GM12875 (cell line): Measurements from ENCODE around the gene TOR1A.

Experiments used
- H3K4me3 ChIP-seq: one replicate; pipeline ENCODE4 v1.5.1; 2011; ENCODE audit warnings: low read depth, low read length, control low read depth
- TF ChIP-seq, protein P1 (sequence below): IDR thresholded peaks from 2 replicates; pipeline ENCODE4 v1.5.1; 2011; ENCODE audit warnings: low read depth, mild to moderate bottlenecking, control low read depth, inconsistent platforms, low read length, moderate library complexity, borderline replicate concordance; ENCODE audit not compliant: insufficient read depth

The TOR1A gene

DNA sequence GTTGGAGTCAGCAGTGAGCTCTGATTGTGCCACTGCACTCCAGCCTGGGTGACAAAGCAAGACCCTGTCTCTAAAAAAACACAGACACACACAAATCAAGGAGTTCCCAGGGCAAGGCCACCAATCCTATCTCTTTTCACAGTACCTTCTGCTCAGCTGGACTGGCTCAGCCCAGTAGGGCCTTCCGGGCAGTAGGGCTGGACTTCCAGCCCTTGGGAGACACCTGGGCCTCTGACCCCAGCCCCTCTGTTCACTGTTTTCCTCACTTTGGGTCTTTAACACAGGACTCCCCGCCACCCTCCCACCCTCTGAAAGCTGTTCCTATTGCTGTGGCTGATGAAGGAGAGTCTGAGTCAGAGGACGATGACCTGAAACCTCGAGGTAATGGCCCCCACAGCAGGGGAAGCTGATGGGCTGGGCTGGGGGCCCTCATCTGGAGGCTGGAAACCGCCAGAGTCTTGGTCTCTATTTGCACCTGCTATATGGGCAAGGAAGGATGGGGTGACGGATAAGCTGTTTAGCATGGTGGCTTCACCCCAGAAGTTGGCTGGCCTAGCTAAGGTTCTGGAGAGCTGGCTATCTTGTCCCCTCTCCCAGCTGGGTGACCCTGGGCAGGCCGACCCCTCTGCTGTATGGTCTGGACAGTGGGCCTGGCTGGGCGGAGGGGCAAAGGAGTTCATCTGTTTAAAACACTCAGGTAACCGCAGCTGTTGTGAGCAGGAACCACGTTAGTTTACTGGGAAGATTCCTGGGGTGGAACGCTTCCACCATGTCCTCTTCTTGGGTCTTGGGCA, 36.9 kb upstream of the TOR1A start:
- no peak overlapping the region for H3K4me3 ChIP-seq
- TF ChIP-seq, protein P1, sequence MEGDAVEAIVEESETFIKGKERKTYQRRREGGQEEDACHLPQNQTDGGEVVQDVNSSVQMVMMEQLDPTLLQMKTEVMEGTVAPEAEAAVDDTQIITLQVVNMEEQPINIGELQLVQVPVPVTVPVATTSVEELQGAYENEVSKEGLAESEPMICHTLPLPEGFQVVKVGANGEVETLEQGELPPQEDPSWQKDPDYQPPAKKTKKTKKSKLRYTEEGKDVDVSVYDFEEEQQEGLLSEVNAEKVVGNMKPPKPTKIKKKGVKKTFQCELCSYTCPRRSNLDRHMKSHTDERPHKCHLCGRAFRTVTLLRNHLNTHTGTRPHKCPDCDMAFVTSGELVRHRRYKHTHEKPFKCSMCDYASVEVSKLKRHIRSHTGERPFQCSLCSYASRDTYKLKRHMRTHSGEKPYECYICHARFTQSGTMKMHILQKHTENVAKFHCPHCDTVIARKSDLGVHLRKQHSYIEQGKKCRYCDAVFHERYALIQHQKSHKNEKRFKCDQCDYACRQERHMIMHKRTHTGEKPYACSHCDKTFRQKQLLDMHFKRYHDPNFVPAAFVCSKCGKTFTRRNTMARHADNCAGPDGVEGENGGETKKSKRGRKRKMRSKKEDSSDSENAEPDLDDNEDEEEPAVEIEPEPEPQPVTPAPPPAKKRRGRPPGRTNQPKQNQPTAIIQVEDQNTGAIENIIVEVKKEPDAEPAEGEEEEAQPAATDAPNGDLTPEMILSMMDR = no peak

DNA sequence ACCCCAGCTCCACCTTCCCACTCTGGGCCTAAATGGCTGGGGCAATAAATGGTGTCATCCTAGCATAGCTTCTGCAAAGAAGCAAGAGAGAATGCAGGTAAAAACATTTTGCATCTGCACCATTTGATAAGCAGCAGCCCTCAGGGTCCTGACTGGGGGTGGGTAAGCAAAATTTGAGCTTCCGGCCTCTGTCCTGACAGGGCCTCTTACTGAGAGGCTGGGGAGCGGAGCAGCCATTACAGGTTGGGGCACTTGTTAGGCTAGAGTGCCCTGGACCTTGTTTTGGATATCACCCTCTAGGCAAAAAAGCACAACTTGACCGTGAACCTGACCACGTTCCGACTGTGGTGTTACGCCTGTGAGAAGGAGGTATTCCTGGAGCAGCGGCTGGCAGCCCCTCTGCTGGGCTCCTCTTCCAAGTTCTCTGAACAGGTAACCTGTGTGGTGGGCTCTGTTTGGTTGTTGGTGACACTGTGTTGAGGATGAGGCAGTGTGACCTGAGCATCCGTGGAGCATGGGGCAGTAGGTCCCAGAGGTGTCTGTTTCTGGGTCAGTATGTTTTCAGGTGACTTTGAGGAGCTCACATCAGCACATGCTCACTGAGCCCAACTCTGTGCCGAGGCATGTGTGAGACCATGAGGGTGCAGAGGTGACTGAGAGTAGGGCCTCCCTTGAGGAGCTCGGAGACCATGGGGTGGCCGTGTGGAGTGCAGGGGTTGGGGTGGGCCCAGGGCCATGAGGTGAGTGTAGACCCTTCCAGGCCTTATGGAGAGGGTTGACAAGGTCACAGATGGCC, 34.4 kb upstream of the TOR1A start:
- no peak overlapping the region for H3K4me3 ChIP-seq
- TF ChIP-seq, protein P1 = no peak

DNA sequence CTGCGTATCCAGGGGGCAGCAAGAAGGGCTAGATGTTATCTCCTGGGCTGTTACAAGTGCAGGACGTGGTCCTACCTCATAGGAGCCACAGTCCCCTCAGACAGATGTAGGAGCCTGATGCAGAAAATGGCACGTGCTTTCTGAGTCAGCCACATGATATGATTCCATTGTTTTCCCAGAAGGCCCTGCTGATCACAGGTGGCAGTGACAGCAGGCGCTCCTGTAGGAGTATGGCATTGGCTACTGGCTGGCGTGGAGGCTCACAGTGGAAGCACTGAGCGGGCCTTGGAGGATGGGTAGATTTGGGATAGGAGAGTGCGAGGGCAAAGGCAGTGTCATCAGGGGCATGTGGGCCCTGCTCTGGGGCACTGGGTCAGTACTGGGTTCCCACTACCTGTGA, 33.3 kb upstream of the TOR1A start:
- TF ChIP-seq, protein P1 = no peak
- no peak overlapping the region for H3K4me3 ChIP-seq

DNA sequence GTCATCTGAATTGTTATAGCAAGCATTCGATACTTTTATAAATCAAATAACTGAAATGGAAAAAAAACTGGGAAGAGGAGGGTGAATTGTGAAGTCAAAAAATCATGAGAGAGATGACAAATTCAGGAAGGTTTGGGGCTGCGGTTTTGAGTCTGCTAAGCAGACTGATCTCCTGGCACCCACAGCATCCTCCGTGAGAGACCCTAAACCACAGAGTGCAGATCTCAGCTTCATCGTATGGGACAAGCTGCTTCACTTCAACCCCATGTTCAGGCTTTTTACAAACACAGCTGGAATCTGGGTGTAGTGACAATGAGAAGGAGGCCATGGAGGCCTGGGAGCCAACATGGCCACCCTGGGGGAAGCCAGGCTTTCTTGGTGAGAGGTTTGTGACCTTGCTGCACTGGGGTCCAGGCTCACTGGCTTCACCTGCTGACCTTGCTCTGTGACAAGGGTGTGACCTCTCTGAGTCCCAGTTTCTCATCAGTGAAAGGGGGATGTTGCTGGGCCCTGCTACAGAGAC, 30.7 kb upstream of the TOR1A start:
- TF ChIP-seq, protein P1 = no peak
- H3K4me3 ChIP-seq = no peak overlapping the region

DNA sequence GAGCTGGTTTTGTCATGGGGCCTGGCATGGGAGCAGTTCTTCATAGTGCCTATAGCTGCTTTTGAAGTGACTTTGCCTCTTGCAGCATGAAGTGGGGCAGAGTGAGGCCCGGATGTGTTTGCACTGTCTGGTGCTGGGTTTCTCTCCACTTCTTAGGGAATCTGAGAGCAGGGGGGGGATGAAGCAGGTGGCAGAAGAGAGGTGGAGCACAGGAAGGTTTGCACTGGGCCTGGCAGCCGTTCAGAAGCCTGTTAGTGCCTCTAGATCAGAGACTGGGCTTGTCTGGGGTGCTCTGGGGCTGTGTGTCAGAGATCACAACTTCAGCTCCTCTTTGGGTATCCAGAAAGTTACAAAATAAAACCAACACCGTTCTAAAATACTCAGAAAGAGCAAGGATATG, 29.7 kb upstream of the TOR1A start:
- no peak overlapping the region for H3K4me3 ChIP-seq
- TF ChIP-seq, protein P1 = no peak

DNA sequence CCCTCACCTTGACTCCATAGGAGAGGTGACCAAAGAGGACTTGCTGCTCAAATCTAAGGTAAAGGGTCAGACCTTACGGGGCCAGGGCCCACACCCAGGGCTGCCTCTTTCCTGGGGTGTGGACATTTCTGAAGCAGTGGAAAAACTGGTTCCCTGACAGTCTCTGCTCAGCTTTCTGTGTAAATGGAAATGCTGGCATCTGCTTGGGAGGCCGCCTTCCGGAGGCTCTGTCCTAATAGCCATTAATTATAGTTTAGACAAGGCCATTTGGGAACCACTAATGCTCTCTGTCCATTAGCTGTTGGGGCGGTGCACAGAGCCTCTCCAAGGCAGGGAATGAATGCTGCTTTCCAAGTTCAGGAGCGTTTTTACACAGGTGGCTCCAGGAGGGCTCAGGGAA, 28.6 kb upstream of the TOR1A start:
- TF ChIP-seq, protein P1 = no peak
- no peak overlapping the region for H3K4me3 ChIP-seq
